ENCODE data around the gene CTXND1.
"Not testable (repeated sequence)": the region's sequence is repeated elsewhere in the genome, so short reads cannot be mapped to it uniquely, and the experiment has no call there.

CTXND1 gene

DNA sequence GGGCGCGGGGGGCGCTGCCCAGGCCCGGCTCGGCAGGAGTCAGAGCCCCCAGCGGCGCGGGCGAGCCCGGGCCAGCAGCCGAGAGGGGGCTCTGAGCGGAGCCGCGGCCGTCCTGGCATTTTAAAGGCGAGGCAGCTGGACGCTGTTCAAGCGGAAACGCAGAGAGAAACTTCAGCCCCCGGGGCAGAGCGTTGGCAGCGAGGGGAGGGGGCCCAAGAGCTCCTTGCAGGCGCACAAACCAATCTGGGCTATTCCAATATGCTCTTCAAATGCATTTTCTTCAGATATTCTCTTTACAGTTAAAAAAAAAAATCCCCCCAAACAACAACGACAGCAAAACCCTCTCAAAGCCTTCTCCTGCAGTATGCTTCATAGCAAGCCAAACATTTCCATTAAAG is at the start of gene CTXND1:
Gene CTXND1, minus strand, starts transcription at position 93 of the 398 bp plus-strand sequence. CDS start 50,264 bp downstream, outside the sequence.
- DNase-seq, result peak in 9 of 58 donors; percentile 3 to 34 (median 20)

DNA sequence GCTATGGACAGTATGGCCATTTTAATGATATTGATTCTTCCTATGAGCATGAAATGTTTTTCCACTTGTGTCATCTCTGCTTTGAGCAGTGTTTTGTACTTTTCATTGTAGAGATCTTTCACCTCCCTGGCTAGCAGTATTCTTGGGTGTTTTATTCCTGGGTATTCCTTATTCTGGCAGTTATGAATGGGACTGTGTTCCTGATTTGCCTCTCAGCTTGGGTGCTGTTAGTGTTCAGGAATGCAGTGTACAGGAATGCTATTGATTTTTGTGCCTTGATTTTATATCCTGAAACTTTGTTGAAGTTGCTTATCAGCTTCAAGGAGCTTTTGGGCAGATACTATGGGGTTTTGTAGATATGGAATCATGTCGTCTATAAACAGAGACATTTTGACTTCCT is 49.5 kb upstream of the CTXND1 start:
- no peak for DNase-seq

DNA sequence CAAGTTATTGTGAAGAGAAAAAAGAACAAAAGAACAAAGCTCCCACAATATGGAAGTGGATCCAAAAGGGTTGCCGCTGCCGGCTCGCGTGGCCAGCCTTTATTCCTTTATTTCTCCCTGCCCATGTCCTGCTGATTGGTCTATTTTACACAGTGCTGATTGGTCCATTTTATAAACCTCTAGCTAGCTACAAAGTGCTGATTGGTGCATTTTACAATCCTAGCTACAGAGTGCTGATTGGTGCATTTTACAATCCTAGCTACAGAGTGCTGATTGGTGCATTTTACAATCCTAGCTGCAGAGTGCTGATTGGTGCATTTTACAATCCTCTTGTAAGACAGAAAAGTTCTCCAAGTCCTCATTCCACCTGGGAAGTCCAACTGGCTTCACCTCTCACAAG is 43.8 kb upstream of the CTXND1 start:
- DNase-seq, result not testable (repeated sequence)

DNA sequence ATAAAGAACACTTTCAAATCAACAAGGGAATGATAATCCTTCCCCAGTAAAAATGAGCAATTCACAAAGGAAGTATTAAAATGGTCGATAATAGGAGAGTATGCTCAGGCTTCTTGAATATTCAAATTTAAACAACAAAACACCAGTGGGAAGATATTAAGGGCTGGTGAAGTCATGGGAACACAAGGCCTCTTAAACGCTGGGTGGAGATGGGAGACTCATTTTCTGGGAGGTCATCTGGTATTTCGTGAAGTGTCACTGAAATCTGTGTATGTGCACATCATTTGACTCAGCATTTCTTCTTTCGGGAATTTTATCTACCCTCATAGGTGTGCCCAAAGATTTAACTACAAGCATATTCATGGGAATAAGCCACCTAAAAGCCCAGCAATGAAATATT is 40.1 kb upstream of the CTXND1 start:
- no peak for DNase-seq

DNA sequence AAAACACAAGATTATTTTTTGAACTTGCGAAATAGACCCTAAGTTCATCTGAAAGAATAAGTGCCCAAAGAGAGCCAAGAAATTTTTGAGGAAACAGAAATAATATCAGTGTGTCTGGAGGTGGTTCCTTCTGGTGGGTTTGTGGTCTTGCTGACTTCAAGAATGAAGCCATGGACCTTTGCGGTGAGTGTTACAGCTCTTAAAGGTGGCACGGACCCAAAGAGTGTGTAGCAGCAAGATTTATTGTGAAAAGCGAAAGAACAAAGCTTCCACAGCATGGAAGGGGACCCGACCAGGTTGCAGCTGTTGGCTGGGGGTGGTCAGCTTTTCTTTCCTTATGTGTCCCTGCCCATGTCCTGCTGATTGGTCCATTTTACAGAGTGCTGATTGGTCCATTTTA is 38.9 kb upstream of the CTXND1 start:
- DNase-seq, result not testable (repeated sequence)

DNA sequence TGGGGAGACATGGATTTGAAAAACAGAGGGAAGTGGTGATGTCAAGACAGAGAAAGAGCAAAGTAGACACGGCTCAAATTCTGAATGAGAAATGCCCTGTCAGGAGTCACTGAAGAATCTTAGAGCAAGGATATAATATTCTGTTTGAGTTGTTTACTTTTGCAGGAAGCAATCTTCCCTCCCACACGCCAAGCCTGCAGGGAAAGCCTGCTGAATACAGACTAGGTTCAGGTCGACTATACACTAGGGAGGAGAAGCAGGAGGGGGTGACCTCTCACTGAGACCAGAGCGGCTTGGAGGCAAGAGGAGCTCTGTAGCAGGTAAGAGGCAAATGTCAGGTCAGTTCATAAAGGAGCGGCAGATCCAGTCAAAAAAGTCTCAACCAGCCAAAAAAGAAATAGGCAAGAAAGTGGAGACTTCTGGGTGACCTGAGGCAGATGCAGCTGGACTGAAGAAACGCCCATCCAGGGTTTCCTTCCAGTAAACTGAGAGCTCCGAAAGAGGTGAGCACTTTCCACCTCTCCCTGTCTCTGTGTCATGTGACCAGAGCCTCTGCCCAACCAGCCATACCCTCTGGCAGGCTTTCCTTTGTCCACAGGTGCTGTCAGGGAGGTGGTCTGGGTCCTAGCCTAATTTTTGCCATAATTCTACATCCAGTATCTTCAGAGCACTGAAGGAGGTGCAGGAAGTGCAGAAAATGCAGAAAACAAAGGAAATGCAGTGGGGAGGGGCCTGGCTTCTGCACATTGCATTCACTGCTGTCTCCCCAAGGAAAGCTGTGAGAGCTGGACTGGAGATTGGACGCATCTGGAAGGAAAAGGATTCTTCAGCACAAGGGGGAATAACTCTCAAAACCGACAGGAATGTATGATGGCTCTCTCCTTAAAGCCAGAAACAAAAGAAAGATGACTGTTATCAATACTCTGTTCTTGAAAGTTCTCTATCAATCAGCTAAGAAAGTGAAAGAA is 37.8 kb upstream of the CTXND1 start:
- no peak for DNase-seq

DNA sequence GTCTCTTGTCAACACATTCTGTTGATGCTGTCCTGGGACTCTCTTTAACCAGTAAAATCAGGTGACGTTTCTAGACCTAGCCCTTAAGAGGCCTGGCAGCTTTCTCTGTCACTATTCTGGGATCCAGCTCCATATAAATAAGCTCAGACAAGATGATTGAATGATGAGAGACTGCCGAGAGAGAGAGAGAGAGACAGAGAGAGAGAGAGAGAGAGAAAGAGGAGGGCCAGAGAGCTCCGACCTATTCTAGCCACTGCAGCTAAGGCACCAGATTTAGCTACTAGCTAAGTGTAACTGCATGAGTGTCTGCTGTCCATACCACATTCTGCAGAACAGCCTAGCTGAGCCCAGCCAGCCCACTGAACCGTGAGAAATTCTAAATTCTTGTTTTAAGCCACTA is 36.1 kb upstream of the CTXND1 start:
- DNase-seq, result no peak

DNA sequence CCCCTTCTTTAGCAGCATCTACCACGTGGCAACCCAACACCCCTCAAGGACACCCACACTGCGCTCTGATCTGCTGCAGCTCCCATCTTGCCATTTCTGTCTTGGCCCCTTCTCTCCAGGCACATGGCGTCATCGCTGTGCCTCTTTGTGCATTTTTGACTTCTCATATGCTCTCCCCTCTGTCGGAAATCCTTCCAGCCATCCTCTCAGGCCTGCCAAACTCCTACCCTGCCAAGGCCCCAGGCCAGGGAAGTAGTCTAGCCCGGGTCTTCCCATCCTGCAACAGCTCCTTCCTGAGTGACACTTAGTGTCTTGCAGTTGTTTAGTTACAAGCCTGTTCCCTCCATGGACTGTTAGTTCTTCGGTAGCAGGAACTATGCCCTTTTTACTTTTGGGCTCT is 34.0 kb upstream of the CTXND1 start:
- DNase-seq, result no peak

DNA sequence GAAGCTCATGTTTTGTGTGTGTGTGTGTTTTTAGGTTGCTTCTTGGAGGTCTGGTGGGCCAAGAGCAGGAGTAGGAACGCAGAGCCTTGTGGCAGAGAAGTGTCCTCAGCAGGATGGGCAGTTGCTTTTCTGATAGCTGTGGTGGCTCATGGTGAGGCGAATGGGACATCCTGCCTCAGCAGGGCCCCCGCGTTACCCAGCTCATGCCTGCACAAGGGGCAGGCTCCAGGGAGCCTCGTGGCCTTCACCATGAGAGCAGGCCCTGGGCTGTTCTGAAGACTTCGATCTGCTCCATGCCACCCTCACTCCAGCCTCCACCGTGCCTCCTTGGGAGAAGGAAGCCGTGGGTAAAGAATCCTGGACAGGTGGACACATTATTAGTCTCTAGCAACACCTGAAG is 33.4 kb upstream of the CTXND1 start:
- no peak for DNase-seq

DNA sequence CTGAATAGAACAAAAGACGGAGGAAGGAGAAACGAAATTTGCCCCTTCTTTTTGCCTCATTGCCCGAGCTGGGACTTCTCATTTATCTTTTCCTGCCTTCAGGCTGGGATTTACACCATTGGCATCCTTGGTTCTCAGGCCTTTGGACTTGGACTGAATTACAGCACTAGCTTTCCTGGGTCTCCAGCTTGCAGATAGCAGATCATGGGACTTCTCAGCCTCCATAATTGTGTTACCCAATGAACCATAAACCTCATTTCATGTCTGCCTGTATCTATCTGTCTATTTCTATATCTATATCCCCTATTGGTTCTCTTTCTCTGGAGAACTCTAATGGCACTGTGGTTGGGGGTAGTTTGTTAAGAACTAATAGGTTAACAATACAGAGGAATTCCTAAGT is 31.5 kb upstream of the CTXND1 start:
- no peak for DNase-seq

DNA sequence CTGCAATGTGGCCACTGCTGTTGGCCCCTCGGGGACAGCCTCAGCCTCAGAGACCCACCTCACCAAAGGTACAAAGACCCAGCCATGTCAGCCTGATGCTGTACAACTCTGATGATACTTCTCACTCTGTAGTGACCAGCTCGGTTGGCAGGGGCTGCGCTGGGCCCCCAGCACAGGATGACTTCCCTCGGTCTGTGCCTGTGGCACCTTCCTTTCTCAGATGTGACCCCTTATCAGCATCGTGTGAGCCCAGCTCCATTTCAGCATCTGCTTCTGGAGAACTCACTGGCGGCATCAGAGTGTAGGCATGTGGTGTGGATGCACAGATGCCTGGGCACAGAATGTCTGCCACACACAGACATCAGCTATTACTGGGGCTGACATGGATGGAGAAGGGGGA is 25.1 kb upstream of the CTXND1 start:
- DNase-seq, result no peak

DNA sequence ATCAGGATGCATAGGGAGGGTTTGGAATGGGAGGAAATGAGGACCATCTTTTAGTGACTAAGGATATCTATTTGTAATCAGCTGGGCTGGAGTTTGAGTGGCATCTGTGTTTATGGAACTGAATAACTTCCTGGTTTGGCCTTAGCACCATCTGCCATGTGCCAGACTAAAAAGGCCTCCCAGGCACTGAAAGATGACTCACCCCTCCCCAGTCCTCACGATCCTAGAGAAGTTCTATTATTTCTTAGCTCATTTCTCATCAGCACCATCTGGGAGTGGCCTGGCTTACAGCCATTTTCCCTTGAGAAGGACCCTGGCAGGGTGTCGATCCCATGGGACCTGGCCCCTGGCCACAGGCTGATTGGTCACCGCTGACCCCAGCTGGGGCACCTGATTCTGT is 23.9 kb upstream of the CTXND1 start:
- DNase-seq, result peak in 5 of 58 donors; percentile 1 to 17 (median 3)

DNA sequence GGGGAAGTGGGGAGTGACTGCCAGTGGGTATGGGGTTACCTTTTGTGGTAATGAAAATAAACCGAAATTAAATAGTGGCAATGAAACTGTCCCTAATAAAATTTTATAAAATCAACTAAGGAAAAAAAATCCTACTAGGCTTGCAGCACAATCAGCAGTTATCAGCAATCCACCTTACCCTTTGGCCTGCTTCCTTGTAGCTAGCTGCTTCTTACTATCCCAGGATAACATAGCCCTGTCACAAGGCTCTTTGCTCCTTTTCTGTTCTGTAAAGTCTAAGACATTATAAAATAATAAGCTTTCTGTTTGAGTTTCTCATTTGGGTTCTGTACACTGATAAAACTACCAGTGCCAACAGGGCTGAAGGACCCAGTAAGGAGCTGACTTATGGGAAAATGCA is 23.0 kb upstream of the CTXND1 start:
- DNase-seq, result no peak

DNA sequence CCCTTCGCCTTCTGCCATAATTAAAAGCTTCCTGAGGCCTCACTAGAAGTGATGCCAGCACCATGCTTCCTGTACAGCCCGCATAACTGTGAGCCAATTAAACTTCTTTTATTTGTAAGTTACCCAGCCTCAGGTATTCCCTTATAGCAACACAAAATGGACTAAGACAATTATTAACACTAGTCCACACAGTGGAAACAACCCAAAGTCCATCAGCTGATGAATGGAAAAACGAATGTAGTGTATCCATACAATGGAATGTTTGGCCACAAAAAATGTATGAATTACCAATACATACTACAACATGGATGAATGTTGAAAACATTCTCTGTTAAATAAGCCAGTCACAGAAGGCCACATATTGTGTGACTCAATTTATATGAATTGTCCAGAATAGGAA is 22.5 kb upstream of the CTXND1 start:
- no peak for DNase-seq

DNA sequence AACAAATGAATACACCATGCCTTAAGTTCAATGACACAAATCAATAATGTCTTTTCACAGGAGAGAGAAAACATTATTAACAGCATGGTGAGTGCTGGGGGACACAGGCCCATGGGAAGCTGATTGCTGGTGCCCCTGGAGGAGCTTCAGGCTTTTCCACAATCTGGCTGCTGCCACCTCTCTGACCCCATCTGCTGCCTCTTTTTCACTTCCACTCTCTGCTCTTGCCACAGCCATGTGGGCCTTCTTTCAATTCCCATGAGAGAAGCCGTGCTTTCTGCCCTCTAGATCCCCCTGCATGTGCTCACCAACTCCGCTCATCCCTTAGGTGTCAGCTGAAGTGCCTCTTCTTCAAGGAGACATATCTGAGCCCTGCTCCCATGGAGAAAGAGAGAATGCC is 21.0 kb upstream of the CTXND1 start:
- DNase-seq, result no peak

DNA sequence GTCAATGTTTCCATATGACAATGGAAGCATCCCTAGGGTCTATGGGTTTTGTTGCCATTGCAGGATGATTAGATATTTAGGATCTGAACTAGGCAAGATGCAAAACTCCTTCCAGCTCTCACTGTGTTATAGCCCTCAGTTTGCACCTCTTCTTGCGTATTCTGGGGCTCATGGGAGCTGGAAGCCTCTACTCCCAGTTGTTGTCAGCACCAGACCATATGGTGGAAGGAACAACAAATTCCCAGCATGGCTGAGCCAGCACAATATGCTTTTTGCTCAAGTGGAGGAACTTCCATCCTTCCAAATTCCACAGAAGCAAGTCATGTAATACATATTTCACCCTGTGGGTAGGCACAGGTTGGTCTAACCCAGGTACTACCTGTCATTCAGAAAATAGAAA is 18.5 kb upstream of the CTXND1 start:
- no peak for DNase-seq

DNA sequence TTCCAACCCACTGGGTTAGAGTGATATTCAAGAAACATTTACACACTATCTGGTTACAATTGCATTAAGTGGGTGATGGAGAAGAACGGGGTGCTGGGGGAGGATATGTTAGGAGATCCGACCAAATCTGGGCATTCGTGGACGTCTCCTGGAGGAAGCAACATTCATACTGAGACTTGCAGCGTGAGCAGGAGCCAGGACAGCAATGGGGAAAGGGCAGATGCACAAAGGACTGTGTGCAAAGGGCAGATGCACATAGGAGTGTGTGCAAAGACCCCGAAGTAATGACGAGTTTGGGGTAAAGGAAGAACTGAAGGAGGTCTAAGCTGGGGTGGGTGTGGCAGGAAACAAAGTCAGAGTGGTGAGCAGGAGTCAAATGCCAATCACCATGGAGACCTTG is 16.1 kb upstream of the CTXND1 start:
- no peak for DNase-seq

DNA sequence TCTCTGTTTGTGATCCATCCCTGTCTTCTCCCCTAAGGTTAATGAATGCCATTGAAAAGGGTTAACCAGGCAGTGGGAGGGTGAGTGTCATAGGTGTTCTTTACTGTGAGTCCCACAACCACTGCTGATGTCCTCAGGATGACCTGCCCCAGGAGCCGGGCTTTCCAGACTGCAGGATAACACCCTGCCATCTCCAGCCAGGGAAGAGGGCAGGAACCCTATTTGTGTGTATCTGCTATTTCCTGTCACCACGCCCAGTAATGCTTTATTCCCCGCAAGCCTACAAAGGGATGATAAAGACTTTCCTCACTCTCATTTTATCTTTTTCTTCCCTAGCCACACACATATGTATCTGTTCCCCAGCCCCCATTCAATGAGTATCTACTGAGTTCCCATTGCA is 15.6 kb upstream of the CTXND1 start:
- DNase-seq, result no peak

DNA sequence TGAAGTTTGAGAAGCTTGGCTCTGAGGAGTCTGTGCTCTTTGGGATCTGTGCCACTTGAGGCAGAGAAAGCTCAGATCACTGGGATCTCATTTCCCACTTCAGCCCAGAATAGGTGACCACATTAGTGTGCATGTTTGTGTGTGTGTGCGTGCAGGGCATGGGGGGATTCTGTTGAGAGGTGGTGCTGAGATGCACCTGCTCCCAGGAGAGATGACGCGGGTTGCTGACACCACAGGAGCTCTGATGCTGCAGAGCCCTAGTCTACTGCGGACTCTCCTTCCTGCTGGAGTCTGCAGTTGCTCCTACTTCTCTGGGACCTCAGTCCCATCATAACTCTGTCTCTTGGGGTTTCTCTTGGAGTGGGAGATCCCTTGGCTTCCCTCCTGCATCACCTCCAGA is 14.7 kb upstream of the CTXND1 start:
- DNase-seq, result no peak

DNA sequence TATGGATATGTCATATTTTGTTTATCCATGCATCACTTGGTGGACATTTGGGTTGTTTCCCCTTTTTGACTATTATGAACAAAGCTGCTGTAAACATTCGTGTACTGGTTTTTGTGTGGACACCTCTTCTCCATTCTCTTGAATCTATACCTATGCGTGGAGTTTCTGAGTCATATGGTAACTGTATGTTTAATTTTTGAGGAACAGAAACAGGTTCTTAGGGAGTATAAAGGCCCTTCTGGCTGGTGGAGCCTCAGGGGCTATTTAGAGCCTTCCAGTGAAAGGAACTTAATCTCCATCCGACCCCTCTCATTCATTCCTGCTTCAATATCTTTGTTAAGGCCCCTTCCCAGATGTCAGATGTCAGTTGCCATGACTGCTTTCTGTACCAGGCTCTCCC is 14.1 kb upstream of the CTXND1 start:
- DNase-seq, result no peak

DNA sequence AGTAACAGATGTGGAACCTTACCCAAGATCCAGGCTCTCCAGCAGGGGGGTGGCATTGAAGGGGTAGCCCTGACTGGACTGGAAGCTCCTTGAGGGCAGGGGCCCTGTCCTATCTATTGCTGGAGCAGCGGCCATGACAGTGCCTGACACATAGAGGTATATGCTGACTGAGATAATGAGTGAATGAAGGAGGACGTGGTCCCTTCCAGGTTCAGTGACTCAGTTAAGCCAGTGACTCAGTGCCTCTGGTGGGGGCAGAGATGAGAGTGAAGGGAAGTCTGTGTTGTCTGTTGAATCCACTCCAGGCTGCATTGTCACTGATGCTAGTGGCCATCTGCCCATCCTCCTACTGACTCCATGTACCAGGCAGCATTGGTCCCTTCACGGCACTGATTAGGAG is 13.0 kb upstream of the CTXND1 start:
- peak in 4 of 58 donors; percentile 5 to 39 (median 24) for DNase-seq

DNA sequence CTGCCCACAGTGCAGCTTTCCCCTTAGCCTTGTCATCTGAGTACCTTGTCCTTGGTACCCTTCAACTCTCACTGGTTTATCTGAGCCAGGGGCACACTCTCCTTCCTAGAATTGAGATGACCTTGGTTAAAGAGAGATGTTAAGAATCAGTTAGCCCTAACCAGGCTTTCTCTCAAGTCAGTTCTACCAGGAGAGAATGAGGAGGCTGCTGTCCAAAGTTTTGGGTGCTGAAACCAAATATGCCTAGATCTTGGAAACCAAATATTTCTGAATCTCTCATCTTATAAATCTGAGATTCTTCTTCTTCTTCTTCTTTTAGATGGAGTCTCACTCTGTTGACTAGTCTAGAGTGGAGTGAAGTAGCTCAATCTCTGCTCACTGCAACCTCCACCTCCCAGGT is 12.0 kb upstream of the CTXND1 start:
- DNase-seq, result no peak

DNA sequence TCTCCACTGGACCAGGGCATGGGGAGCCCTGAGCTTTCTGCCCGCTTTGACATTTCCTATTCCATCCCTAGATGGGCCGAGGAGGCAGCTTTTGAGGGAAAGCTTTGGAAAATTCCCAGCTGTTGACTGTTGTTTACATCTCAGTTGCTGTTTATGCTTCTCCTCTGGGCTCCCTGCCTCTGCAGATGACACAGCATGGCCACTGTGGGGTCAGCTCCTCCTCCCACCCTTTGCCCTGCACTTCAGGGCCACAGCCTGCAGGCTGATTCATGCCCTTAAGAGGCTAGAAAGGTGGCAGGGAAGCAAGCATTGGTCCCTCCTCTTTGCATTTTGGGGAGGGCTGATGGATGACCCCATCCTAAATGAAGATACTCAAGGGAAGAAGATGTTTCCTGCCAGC is 8.5 kb upstream of the CTXND1 start:
- DNase-seq, result no peak
